Sigmoid colon (tissue), 4 donors: Measurements from ENCODE around the gene AP1G2.

Experiments
- EP300 ChIP-seq, 4 donors: sonication (generic); formaldehyde crosslinking; IDR thresholded peaks; one replicate each; pipeline ENCODE4 v1.6.1; 2017; ENCODE audit warnings: antibody characterized with exemption in 4 of 4
- POLR2A ChIP-seq, 2 donors: fragments of 450-650 bp; IDR thresholded peaks; one replicate each; pipeline ENCODE4 v1.6.1; 2016; ENCODE audit warnings: antibody characterized with exemption in 2 of 2, mild to moderate bottlenecking in 2 of 2, moderate library complexity in 2 of 2
- POLR2AphosphoS5 ChIP-seq, 4 donors: sonication (generic); formaldehyde crosslinking; IDR thresholded peaks; one replicate each; pipeline ENCODE4 v1.6.1; 2017; ENCODE audit warnings: antibody characterized with exemption in 4 of 4
- TF ChIP-seq, protein P1 (sequence below), 4 experiments: fragments of 450-650 bp in 3 of 4; fragments of 200-600 bp in 1 of 4; IDR thresholded peaks; one replicate each; pipeline ENCODE4 v1.5.1; 2016 to 2019; ENCODE audit warnings: antibody characterized with exemption in 4 of 4, mild to moderate bottlenecking in 3 of 4, moderate library complexity in 2 of 4

DNA sequence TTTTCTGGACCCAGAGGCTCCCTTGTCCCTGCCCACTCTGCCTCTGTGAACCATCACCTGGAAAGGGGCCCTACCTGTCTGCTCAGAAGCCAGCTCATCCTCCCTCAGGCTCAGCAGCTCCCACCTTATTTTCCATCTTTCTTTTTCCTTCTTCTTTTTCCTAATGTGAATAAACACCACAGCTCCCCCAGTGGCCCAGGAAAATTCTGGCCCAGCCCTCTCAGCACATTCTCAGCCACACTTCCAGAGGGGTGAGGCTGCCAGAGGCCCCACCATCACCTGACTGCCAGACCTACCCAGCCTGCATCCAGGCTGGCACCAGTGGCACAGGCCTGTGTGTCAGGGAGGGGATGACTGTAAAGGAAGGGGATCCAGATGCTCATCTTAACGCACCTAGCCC is 39.0 kb downstream of the AP1G2 start:
- TF ChIP-seq, protein P1, sequence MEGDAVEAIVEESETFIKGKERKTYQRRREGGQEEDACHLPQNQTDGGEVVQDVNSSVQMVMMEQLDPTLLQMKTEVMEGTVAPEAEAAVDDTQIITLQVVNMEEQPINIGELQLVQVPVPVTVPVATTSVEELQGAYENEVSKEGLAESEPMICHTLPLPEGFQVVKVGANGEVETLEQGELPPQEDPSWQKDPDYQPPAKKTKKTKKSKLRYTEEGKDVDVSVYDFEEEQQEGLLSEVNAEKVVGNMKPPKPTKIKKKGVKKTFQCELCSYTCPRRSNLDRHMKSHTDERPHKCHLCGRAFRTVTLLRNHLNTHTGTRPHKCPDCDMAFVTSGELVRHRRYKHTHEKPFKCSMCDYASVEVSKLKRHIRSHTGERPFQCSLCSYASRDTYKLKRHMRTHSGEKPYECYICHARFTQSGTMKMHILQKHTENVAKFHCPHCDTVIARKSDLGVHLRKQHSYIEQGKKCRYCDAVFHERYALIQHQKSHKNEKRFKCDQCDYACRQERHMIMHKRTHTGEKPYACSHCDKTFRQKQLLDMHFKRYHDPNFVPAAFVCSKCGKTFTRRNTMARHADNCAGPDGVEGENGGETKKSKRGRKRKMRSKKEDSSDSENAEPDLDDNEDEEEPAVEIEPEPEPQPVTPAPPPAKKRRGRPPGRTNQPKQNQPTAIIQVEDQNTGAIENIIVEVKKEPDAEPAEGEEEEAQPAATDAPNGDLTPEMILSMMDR (IDR thresholded peaks at IDR 0.05) = no peak
- TF ChIP-seq POLR2A (IDR thresholded peaks at IDR 0.05) (no peak), EP300 (IDR thresholded peaks at IDR 0.05) (no peak), POLR2AphosphoS5 (IDR thresholded peaks at IDR 0.05) (no peak)
